Cardiac muscle cell (in vitro differentiated cells and primary cell): ENCODE data around the gene CDC37L1. TPM values are rescaled to one million over a fixed set of nuclear protein-coding genes. Genes with fewer than 3 reads are reported as not detected.
"Not testable (repeated sequence)": the region's sequence is repeated elsewhere in the genome, so short reads cannot be mapped to it uniquely, and the experiment has no call there.

Source experiments
- DNase-seq, 2 donors: peaks; one replicate each; pipeline versions ENCODE4 v3.0.0 to v3.0.0-alpha.2; 2010 to 2017; ENCODE audit warnings: low read depth in 1 of 2, low spot score in 1 of 2
- H3K27ac ChIP-seq: fragments of 200-600 bp; sonication (generic); 2 replicates; pipeline ENCODE4 v1.5.1; 2016
- H3K27me3 ChIP-seq: fragments of 200-600 bp; sonication (generic); 2 replicates; pipeline ENCODE4 v1.6.0; 2016; ENCODE audit warnings: control low read depth
- H3K36me3 ChIP-seq: fragments of 200-600 bp; sonication (generic); 2 replicates; pipeline ENCODE4 v1.5.1; 2016; ENCODE audit warnings: control low read depth
- H3K4me1 ChIP-seq: fragments of 200-600 bp; sonication (generic); 2 replicates; pipeline ENCODE4 v1.8.1; 2017; ENCODE audit warnings: low read depth, mild to moderate bottlenecking, mixed run types
- H3K4me3 ChIP-seq: fragments of 200-600 bp; sonication (generic); 2 replicates; pipeline ENCODE4 v1.5.1; 2016; ENCODE audit warnings: mild to moderate bottlenecking
- H3K9me3 ChIP-seq: fragments of 200-600 bp; sonication (generic); 2 replicates; pipeline ENCODE4 v1.5.1; 2017; ENCODE audit warnings: low read depth, mild to moderate bottlenecking, control low read depth
- CTCF ChIP-seq: IDR thresholded peaks from 2 replicates; pipeline ENCODE4 v1.5.1; 2012; ENCODE audit warnings: low read depth, mild to moderate bottlenecking, low read length
- polyA plus RNA-seq: library from polyadenylated mRNA; unstranded; fragments of >200 nt; fragmentation: Nextera tagmentation; extraction: Ambion mirVana; gene quantifications from 2 replicates; pipeline ENCODE4 v1.2.1, GENCODE V29; 2016
- total RNA-seq: library from RNA; depleted of rRNA; stranded (reverse); fragments of >200 nt; gene quantifications from 2 replicates; pipeline ENCODE4 v1.2.3, GENCODE V29; 2016

The CDC37L1 gene
- total and polyA plus RNA-seq, 2 experiments from 2014 or later, result 19.6 to 39.2 TPM

GRCh38 chr9:4743131-4743875 lies 63.9 kb downstream of the CDC37L1 start:
- H3K4me1 ChIP-seq, result peaks cover 11% of the 10 kb centered on the region
- H3K36me3 ChIP-seq, result no peaks in the 10 kb centered on the region
- no peaks in the 10 kb centered on the region for H3K27me3 ChIP-seq
- peak in 1 of 2 donors; percentile 11 for DNase-seq
- no peaks in the 10 kb centered on the region for H3K9me3 ChIP-seq
- no peak overlapping the region for H3K27ac ChIP-seq
- TF ChIP-seq CTCF, result no peak
- no peak overlapping the region for H3K4me3 ChIP-seq

- Histone ChIP-seq H3K36me3 (no peaks in the 10 kb centered on the region), H3K9me3 (no peaks in the 10 kb centered on the region), H3K27me3 (no peaks in the 10 kb centered on the region), H3K4me1 (no peaks in the 10 kb centered on the region), H3K4me3 (no peak overlapping the region), H3K27ac (no peak overlapping the region)
- DNase-seq, result no peak
- no peak for TF ChIP-seq CTCF
Measured at GRCh38 chr9:4746278-4747030, 67.1 kb downstream of the CDC37L1 start.

- H3K4me1 ChIP-seq, result no peaks in the 10 kb centered on the region
- H3K27me3 ChIP-seq, result no peaks in the 10 kb centered on the region
- no peak overlapping the region for H3K4me3 ChIP-seq
- H3K27ac ChIP-seq, result no peak overlapping the region
- TF ChIP-seq CTCF, result no peak
- no peaks in the 10 kb centered on the region for H3K36me3 ChIP-seq
- peak in 1 of 2 donors; percentile 37 for DNase-seq
- H3K9me3 ChIP-seq, result no peaks in the 10 kb centered on the region
Measured at GRCh38 chr9:4748612-4749011, 69.2 kb downstream of the CDC37L1 start.

- Histone ChIP-seq H3K36me3 (no peaks in the 10 kb centered on the region), H3K27me3 (no peaks in the 10 kb centered on the region), H3K27ac (no peak overlapping the region), H3K9me3 (no peaks in the 10 kb centered on the region), H3K4me1 (no peaks in the 10 kb centered on the region), H3K4me3 (no peak overlapping the region)
- peak; percentile 62 for TF ChIP-seq CTCF
- DNase-seq, result peak; percentile 39 to 67
Measured at GRCh38 chr9:4750023-4750673, 70.8 kb downstream of the CDC37L1 start.

- not testable (repeated sequence) for H3K4me1 ChIP-seq, H3K4me3 ChIP-seq, DNase-seq, H3K9me3 ChIP-seq, H3K27ac ChIP-seq, H3K36me3 ChIP-seq, H3K27me3 ChIP-seq
Measured at GRCh38 chr9:4754530-4754929, 75.2 kb downstream of the CDC37L1 start.
